ENCODE results near the gene CST9. TPM values are rescaled to one million over a fixed set of nuclear protein-coding genes. Genes with fewer than 3 reads are reported as not detected.

Gene CST9
- total and polyA plus RNA-seq, 2 of the 8 experiments (the other 6 are each of a cell fraction or from before 2014, with no cell fraction given) = 0.05 to 0.19 TPM

DNA sequence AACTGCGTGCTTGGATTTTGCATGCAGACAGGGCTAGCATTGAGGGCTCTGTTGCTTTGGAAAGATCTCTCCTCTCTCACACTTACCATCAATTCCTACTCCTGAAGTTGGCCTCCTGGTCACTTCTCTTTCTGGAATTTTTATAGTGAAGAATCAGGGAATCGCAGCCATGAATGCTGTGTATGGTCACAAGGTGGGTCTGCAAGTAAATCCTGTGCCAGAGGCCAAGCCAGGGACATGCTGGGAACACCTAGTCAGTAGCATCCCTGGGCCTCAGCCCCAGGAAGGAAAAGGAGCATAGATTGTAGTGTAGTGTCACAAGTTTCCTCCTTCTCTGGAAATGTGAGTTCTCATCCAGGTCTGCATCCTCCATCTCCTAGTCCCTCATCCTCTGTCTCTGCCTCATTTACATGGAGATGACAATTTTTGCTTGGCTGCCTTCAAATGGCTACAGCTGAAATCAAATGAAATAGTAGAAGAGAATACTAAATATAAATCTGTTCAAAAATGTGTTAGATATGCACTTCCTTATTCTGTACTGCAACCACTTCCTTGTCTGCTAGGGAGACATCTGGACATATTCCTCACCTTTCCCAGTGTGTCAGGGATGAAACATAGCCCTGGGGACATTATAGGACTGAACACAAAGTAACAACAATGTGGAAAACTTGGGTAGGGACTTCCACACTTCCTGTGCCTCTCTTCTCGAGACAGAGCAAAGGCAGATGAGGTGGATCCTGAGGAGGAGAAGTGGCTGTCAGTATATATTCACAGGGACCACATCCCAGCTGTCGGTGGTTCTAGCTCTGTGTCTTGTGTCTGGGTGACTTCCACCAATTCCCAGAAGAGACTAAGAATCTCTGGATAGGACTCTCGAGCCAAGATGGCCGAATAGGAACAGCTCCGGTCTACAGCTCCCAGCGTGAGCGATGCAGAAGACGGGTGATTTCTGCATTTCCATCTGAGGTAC, 17.0 kb downstream of the CST9 start (continued):
- TF ChIP-seq, protein P1, sequence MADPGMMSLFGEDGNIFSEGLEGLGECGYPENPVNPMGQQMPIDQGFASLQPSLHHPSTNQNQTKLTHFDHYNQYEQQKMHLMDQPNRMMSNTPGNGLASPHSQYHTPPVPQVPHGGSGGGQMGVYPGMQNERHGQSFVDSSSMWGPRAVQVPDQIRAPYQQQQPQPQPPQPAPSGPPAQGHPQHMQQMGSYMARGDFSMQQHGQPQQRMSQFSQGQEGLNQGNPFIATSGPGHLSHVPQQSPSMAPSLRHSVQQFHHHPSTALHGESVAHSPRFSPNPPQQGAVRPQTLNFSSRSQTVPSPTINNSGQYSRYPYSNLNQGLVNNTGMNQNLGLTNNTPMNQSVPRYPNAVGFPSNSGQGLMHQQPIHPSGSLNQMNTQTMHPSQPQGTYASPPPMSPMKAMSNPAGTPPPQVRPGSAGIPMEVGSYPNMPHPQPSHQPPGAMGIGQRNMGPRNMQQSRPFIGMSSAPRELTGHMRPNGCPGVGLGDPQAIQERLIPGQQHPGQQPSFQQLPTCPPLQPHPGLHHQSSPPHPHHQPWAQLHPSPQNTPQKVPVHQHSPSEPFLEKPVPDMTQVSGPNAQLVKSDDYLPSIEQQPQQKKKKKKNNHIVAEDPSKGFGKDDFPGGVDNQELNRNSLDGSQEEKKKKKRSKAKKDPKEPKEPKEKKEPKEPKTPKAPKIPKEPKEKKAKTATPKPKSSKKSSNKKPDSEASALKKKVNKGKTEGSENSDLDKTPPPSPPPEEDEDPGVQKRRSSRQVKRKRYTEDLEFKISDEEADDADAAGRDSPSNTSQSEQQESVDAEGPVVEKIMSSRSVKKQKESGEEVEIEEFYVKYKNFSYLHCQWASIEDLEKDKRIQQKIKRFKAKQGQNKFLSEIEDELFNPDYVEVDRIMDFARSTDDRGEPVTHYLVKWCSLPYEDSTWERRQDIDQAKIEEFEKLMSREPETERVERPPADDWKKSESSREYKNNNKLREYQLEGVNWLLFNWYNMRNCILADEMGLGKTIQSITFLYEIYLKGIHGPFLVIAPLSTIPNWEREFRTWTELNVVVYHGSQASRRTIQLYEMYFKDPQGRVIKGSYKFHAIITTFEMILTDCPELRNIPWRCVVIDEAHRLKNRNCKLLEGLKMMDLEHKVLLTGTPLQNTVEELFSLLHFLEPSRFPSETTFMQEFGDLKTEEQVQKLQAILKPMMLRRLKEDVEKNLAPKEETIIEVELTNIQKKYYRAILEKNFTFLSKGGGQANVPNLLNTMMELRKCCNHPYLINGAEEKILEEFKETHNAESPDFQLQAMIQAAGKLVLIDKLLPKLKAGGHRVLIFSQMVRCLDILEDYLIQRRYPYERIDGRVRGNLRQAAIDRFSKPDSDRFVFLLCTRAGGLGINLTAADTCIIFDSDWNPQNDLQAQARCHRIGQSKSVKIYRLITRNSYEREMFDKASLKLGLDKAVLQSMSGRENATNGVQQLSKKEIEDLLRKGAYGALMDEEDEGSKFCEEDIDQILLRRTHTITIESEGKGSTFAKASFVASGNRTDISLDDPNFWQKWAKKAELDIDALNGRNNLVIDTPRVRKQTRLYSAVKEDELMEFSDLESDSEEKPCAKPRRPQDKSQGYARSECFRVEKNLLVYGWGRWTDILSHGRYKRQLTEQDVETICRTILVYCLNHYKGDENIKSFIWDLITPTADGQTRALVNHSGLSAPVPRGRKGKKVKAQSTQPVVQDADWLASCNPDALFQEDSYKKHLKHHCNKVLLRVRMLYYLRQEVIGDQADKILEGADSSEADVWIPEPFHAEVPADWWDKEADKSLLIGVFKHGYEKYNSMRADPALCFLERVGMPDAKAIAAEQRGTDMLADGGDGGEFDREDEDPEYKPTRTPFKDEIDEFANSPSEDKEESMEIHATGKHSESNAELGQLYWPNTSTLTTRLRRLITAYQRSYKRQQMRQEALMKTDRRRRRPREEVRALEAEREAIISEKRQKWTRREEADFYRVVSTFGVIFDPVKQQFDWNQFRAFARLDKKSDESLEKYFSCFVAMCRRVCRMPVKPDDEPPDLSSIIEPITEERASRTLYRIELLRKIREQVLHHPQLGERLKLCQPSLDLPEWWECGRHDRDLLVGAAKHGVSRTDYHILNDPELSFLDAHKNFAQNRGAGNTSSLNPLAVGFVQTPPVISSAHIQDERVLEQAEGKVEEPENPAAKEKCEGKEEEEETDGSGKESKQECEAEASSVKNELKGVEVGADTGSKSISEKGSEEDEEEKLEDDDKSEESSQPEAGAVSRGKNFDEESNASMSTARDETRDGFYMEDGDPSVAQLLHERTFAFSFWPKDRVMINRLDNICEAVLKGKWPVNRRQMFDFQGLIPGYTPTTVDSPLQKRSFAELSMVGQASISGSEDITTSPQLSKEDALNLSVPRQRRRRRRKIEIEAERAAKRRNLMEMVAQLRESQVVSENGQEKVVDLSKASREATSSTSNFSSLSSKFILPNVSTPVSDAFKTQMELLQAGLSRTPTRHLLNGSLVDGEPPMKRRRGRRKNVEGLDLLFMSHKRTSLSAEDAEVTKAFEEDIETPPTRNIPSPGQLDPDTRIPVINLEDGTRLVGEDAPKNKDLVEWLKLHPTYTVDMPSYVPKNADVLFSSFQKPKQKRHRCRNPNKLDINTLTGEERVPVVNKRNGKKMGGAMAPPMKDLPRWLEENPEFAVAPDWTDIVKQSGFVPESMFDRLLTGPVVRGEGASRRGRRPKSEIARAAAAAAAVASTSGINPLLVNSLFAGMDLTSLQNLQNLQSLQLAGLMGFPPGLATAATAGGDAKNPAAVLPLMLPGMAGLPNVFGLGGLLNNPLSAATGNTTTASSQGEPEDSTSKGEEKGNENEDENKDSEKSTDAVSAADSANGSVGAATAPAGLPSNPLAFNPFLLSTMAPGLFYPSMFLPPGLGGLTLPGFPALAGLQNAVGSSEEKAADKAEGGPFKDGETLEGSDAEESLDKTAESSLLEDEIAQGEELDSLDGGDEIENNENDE (IDR thresholded peaks at IDR 0.05; ENCODE audit: insufficient replicate concordance, low read length) = no peak
- TF ChIP-seq RFX5 (IDR thresholded peaks at IDR 0.05; ENCODE audit: borderline replicate concordance, low read depth, low read length) (no peak), CBX5 (IDR thresholded peaks at IDR 0.05; ENCODE audit: low read depth, low read length) (no peak), SRF (IDR thresholded peaks at IDR 0.05; ENCODE audit: low read depth, low read length) (no peak), FOSL1 (IDR thresholded peaks at IDR 0.05; ENCODE audit: insufficient read depth, low read depth, low read length) (no peak), KDM4A (IDR thresholded peaks at IDR 0.05; ENCODE audit: low read depth, low read length, severe bottlenecking) (no peak), CREB1 (IDR thresholded peaks at IDR 0.05) (no peak), TAF1 (IDR thresholded peaks at IDR 0.05; ENCODE audit: low read depth, low read length) (no peak), MAFK (IDR thresholded peaks at IDR 0.05; ENCODE audit: low read depth, low read length) (no peak), EP300 (IDR thresholded peaks at IDR 0.05; ENCODE audit: borderline replicate concordance in 1 of 2, low read depth in 2 of 2, low read length in 2 of 2) (no peak)
